Karpas-422 (cell line): Measurements from ENCODE around the gene P2RY6. TPM values are rescaled to one million over a fixed set of nuclear protein-coding genes. Genes with fewer than 3 reads are reported as not detected.

Experiments used
- DNase-seq: peaks from one replicate; pipeline ENCODE4 v3.0.0-alpha.2; 2015
- H2AFZ ChIP-seq: fragments of 200-600 bp; sonication (generic); 2 replicates; pipeline ENCODE4 v1.6.1; 2014; ENCODE audit warnings: antibody characterized with exemption, low read length, mixed read lengths
- H3K27ac ChIP-seq: fragments of 200-600 bp; sonication (generic); 2 replicates; pipeline ENCODE4 v1.5.1; 2014; ENCODE audit warnings: mild to moderate bottlenecking, low read length, moderate library complexity
- H3K27me3 ChIP-seq: fragments of 200-600 bp; sonication (generic); 2 replicates; pipeline ENCODE4 v1.6.1; 2014; ENCODE audit warnings: low read length, mixed read lengths
- H3K36me3 ChIP-seq: fragments of 200-600 bp; sonication (generic); 2 replicates; pipeline ENCODE4 v1.6.1; 2014; ENCODE audit warnings: low read length, mixed read lengths; ENCODE audit not compliant: insufficient read depth
- H3K4me1 ChIP-seq: fragments of 200-600 bp; sonication (generic); 2 replicates; pipeline ENCODE4 v1.6.1; 2014; ENCODE audit warnings: mild to moderate bottlenecking, low read length, mixed read lengths
- H3K4me2 ChIP-seq: fragments of 200-600 bp; sonication (generic); 2 replicates; pipeline ENCODE4 v1.6.1; 2014; ENCODE audit warnings: low read length, low read depth, mild to moderate bottlenecking; ENCODE audit not compliant: poor library complexity, severe bottlenecking
- H3K4me3 ChIP-seq: fragments of 200-600 bp; sonication (generic); 2 replicates; pipeline ENCODE4 v1.5.1; 2014; ENCODE audit warnings: mild to moderate bottlenecking, antibody characterized with exemption, low read length, mixed read lengths
- H3K79me2 ChIP-seq: fragments of 200-600 bp; sonication (generic); 2 replicates; pipeline ENCODE4 v1.6.1; 2014; ENCODE audit warnings: mild to moderate bottlenecking, low read length, mixed read lengths
- H3K9ac ChIP-seq: fragments of 200-600 bp; sonication (generic); 2 replicates; pipeline ENCODE4 v1.6.0; 2014; ENCODE audit warnings: low read length
- H3K9me2 ChIP-seq: fragments of 200-600 bp; sonication (generic), shearing (Covaris generic); replicated peaks from 2 replicates; pipeline ENCODE4 v1.6.0; 2014; ENCODE audit warnings: mild to moderate bottlenecking, low read length, moderate library complexity; ENCODE audit not compliant: insufficient read depth
- H3K9me3 ChIP-seq: fragments of 300-700, 200-600 bp; sonication (generic); 2 replicates; pipeline ENCODE4 v1.6.1; 2014; ENCODE audit warnings: low read length, mixed read lengths
- H4K20me1 ChIP-seq: fragments of 200-600 bp; sonication (generic); 2 replicates; pipeline ENCODE4 v1.6.1; 2014; ENCODE audit warnings: mild to moderate bottlenecking, antibody characterized with exemption, low read length, low read depth; ENCODE audit not compliant: insufficient read depth
- total RNA-seq: library from RNA; depleted of rRNA; stranded (reverse); fragments of >200 nt; shearing (Covaris generic); gene quantifications from 2 replicates; pipeline ENCODE4 v1.2.3, GENCODE V29; 2014; ENCODE audit warnings: low replicate concordance

P2RY6 gene
- total RNA-seq, 1 experiment from 2014 or later = not detected

- Histone ChIP-seq H3K9ac (no peak overlapping the region), H3K4me3 (no peak overlapping the region), H3K4me1 (no peaks in the 10 kb centered on the region), H3K27ac (no peak overlapping the region), H3K9me3 (no peaks in the 10 kb centered on the region), H3K27me3 (no peaks in the 10 kb centered on the region), H3K36me3 (no peaks in the 10 kb centered on the region), H3K4me2 (no peak overlapping the region), H2AFZ (no peak overlapping the region), H3K79me2 (no peaks in the 10 kb centered on the region), H3K9me2 (no peaks in the 10 kb centered on the region), H4K20me1 (no peaks in the 10 kb centered on the region)
- no peak for DNase-seq
Measured at GRCh38 chr11:73263640-73264039, 8.5 kb upstream of the P2RY6 start.

GRCh38 chr11:73265278-73265810, 6.8 kb upstream of the P2RY6 start:
- DNase-seq = no peak
- no peaks in the 10 kb centered on the region for H3K79me2 ChIP-seq
- H3K27me3 ChIP-seq = no peaks in the 10 kb centered on the region

GRCh38 chr11:73265853-73266645, 6.1 kb upstream of the P2RY6 start:
- no peak overlapping the region for H3K4me2 ChIP-seq
- no peak overlapping the region for H2AFZ ChIP-seq
- H4K20me1 ChIP-seq = no peaks in the 10 kb centered on the region
- H3K9me2 ChIP-seq = no peaks in the 10 kb centered on the region
- H3K9me3 ChIP-seq = no peaks in the 10 kb centered on the region
- H3K79me2 ChIP-seq = no peaks in the 10 kb centered on the region
- H3K27me3 ChIP-seq = no peaks in the 10 kb centered on the region
- no peak overlapping the region for H3K27ac ChIP-seq
- no peak for DNase-seq
- H3K9ac ChIP-seq = no peak overlapping the region
- H3K4me1 ChIP-seq = peaks cover 4% of the 10 kb centered on the region; the same call in 1 of the 2 replicates
- H3K4me3 ChIP-seq = no peak overlapping the region
- no peaks in the 10 kb centered on the region for H3K36me3 ChIP-seq

More at GRCh38 chr11:73265278-73265810, 6.8 kb upstream of the P2RY6 start:
- Histone ChIP-seq H3K4me3 (no peak overlapping the region), H3K9me3 (no peaks in the 10 kb centered on the region), H4K20me1 (no peaks in the 10 kb centered on the region), H2AFZ (no peak overlapping the region), H3K36me3 (no peaks in the 10 kb centered on the region), H3K4me1 (peaks cover 4% of the 10 kb centered on the region; the same call in 1 of the 2 replicates), H3K9ac (no peak overlapping the region), H3K9me2 (no peaks in the 10 kb centered on the region), H3K27ac (no peak overlapping the region), H3K4me2 (no peak overlapping the region)

GRCh38 chr11:73266646-73267020, 5.5 kb upstream of the P2RY6 start:
- H3K27me3 ChIP-seq = no peaks in the 10 kb centered on the region
- H3K9ac ChIP-seq = no peak overlapping the region
- no peak overlapping the region for H3K27ac ChIP-seq
- no peak overlapping the region for H3K4me2 ChIP-seq
- no peaks in the 10 kb centered on the region for H3K9me2 ChIP-seq
- no peaks in the 10 kb centered on the region for H3K79me2 ChIP-seq
- no peaks in the 10 kb centered on the region for H4K20me1 ChIP-seq
- peaks cover 6% of the 10 kb centered on the region for H3K4me1 ChIP-seq
- no peak overlapping the region for H2AFZ ChIP-seq
- no peaks in the 10 kb centered on the region for H3K9me3 ChIP-seq
- no peak overlapping the region for H3K4me3 ChIP-seq
- DNase-seq = no peak
- H3K36me3 ChIP-seq = no peaks in the 10 kb centered on the region

GRCh38 chr11:73267122-73267846, 4.9 kb upstream of the P2RY6 start:
- H2AFZ ChIP-seq = no peak overlapping the region

GRCh38 chr11:73267906-73268540, 4.1 kb upstream of the P2RY6 start:
- DNase-seq = no peak
- Histone ChIP-seq H3K4me2 (no peak overlapping the region), H3K4me3 (no peak overlapping the region), H3K4me1 (peaks cover 8% of the 10 kb centered on the region), H3K9me3 (no peaks in the 10 kb centered on the region), H3K9me2 (no peaks in the 10 kb centered on the region), H3K27me3 (no peaks in the 10 kb centered on the region), H4K20me1 (no peaks in the 10 kb centered on the region), H3K9ac (no peak overlapping the region), H3K79me2 (no peaks in the 10 kb centered on the region), H3K27ac (no peak overlapping the region), H2AFZ (no peak overlapping the region), H3K36me3 (no peaks in the 10 kb centered on the region)

More at GRCh38 chr11:73267122-73267846, 4.9 kb upstream of the P2RY6 start:
- Histone ChIP-seq H3K36me3 (no peaks in the 10 kb centered on the region), H3K4me1 (peaks cover 8% of the 10 kb centered on the region), H3K9me2 (no peaks in the 10 kb centered on the region), H3K27ac (no peak overlapping the region), H3K9ac (no peak overlapping the region), H3K27me3 (no peaks in the 10 kb centered on the region), H3K79me2 (no peaks in the 10 kb centered on the region), H3K9me3 (no peaks in the 10 kb centered on the region), H3K4me3 (no peak overlapping the region), H3K4me2 (no peak overlapping the region), H4K20me1 (no peaks in the 10 kb centered on the region)
- DNase-seq = no peak

- Histone ChIP-seq H3K9me3 (no peaks in the 10 kb centered on the region), H3K9me2 (no peaks in the 10 kb centered on the region), H3K36me3 (no peaks in the 10 kb centered on the region), H3K4me3 (no peak overlapping the region), H3K79me2 (no peaks in the 10 kb centered on the region), H3K27ac (no peak overlapping the region), H3K4me2 (no peak overlapping the region), H4K20me1 (no peaks in the 10 kb centered on the region), H3K27me3 (no peaks in the 10 kb centered on the region), H3K9ac (no peak overlapping the region), H3K4me1 (peaks cover 8% of the 10 kb centered on the region), H2AFZ (no peak overlapping the region)
- DNase-seq = no peak
Measured at GRCh38 chr11:73268671-73269271, 3.4 kb upstream of the P2RY6 start.
